A549 (cell line): Measurements from ENCODE around the gene CACNA1G. TPM values are rescaled to one million over a fixed set of nuclear protein-coding genes. Genes with fewer than 3 reads are reported as not detected.

ENCODE experiments used
- ATAC-seq, 2 experiments: fragments of 200-7000 bp in 1 of 2; fragments of >200 bp in 1 of 2; cut with Nextera tagmentation in 1 of 2; cut with Tn5 transposase in 1 of 2; 3 replicates each; pipeline versions ENCODE4 v1.8.0 to v1.9.1; 2018 to 2020; ENCODE audit warnings: mild to moderate bottlenecking in 1 of 2, moderate library complexity in 1 of 2
- CTCF ChIA-PET: fragments of 300-600 bp; sonication (Branson Sonifier 250); formaldehyde crosslinking; extraction: SDS; loops from one replicate; lab custom pipeline; 2021; ENCODE audit warnings: antibody characterized with exemption, inconsistent platforms; lab: Yijun Ruan, JAX
- POLR2A ChIA-PET: fragments of 350-600 bp; formaldehyde crosslinking; extraction: SDS; loops from one replicate; lab custom pipeline; 2021; ENCODE audit warnings: antibody characterized with exemption, inconsistent platforms; lab: Yijun Ruan, JAX
- DNase-seq, 2 experiments: peaks; one replicate each; pipeline versions ENCODE4 v3.0.0 to v3.0.0-alpha.2; 2011 to 2016; ENCODE audit warnings: low read depth in 1 of 2, low spot score in 1 of 2
- FAIRE-seq: peaks from 2 replicates; lab custom pipeline; 2011; peaks lifted over from hg19 to GRCh38; lab: Jason Lieb, UNC
- H3K27ac ChIP-seq, 2 experiments: fragments of >200 bp; sonication (Bioruptor Twin); formaldehyde crosslinking; 3 replicates each; pipeline ENCODE4 v1.5.1; 2016 to 2017
- H3K4me1 ChIP-seq: fragments of >200 bp; sonication (Bioruptor Twin); formaldehyde crosslinking; 3 replicates; pipeline ENCODE4 v1.6.1; 2016
- H3K4me2 ChIP-seq: fragments of >200 bp; sonication (Bioruptor Twin); formaldehyde crosslinking; 3 replicates; pipeline ENCODE4 v1.6.1; 2016
- H3K4me3 ChIP-seq: fragments of >200 bp; sonication (Bioruptor Twin); formaldehyde crosslinking; 3 replicates; pipeline ENCODE4 v1.5.1; 2016
- H3K9me3 ChIP-seq: fragments of >200 bp; sonication (Bioruptor Twin); formaldehyde crosslinking; 3 replicates; pipeline ENCODE4 v1.6.1; 2016
- BCL3 ChIP-seq: fragments of >200 bp; sonication (Bioruptor Twin); formaldehyde crosslinking; IDR thresholded peaks from 3 replicates; pipeline ENCODE4 v1.6.1; 2016
- BHLHE40 ChIP-seq: IDR thresholded peaks from 2 replicates; pipeline ENCODE4 v1.6.1; 2012; ENCODE audit warnings: low read depth, low read length, inconsistent platforms
- CBX2 ChIP-seq: fragments of 200-600 bp; sonication (generic); IDR thresholded peaks from 2 replicates; pipeline ENCODE4 v1.6.1; 2016; ENCODE audit warnings: low read depth, mild to moderate bottlenecking, borderline replicate concordance
- CBX8 ChIP-seq: fragments of 200-600 bp; sonication (generic); IDR thresholded peaks from 2 replicates; pipeline ENCODE4 v1.6.1; 2016
- CEBPB ChIP-seq, 2 experiments: fragments of >200 bp in 1 of 2; sonication (Bioruptor Twin) in 1 of 2; formaldehyde crosslinking in 1 of 2; IDR thresholded peaks; 2 replicates each; pipeline ENCODE4 v1.6.1; 2012 to 2016
- CHD2 ChIP-seq: fragments of 150-350 bp; IDR thresholded peaks from 2 replicates; pipeline ENCODE4 v1.6.1; 2014; ENCODE audit warnings: low read length; ENCODE audit not compliant: partially characterized antibody
- CHD4 ChIP-seq: fragments of 200-600 bp; sonication (generic); IDR thresholded peaks from 2 replicates; pipeline ENCODE4 v1.6.1; 2016; ENCODE audit warnings: antibody characterized with exemption, mild to moderate bottlenecking, borderline replicate concordance
- CTCF ChIP-seq: fragments of >200 bp; sonication (Bioruptor Twin); formaldehyde crosslinking; IDR thresholded peaks from 3 replicates; pipeline ENCODE4 v1.5.1; 2016
- EP300 ChIP-seq, 2 experiments: fragments of >200 bp; sonication (Bioruptor Twin); formaldehyde crosslinking; IDR thresholded peaks; 2 replicates in 1 of 2; 3 replicates in 1 of 2; pipeline ENCODE4 v1.6.1; 2016 to 2017
- FOSB ChIP-seq: fragments of 250-450 bp; sonication (Bioruptor Pico); IDR thresholded peaks from 2 replicates; pipeline ENCODE4 v1.5.0; 2020; ENCODE audit warnings: mild to moderate bottlenecking, moderate library complexity
- FOSL2 ChIP-seq, 2 experiments: fragments of 450-650 bp in 1 of 2; fragments of >200 bp in 1 of 2; sonication (Bioruptor Twin) in 1 of 2; formaldehyde crosslinking; IDR thresholded peaks; 2 replicates each; pipeline versions ENCODE4 v1.5.0 to v1.6.1; 2016 to 2020; ENCODE audit warnings: mild to moderate bottlenecking in 1 of 2, moderate library complexity in 1 of 2
- FOXS1 ChIP-seq: fragments of 250-450 bp; sonication (Bioruptor Pico); IDR thresholded peaks from 2 replicates; pipeline ENCODE4 v1.5.0; 2020; ENCODE audit warnings: mild to moderate bottlenecking, moderate library complexity
- HDAC2 ChIP-seq: fragments of 200-600 bp; sonication (generic); IDR thresholded peaks from 2 replicates; pipeline ENCODE4 v1.6.1; 2016
- HOXA7 ChIP-seq: fragments of 250-450 bp; sonication (Bioruptor Pico); IDR thresholded peaks from 2 replicates; pipeline ENCODE4 v1.5.0; 2020; ENCODE audit warnings: mild to moderate bottlenecking, moderate library complexity
- HOXB13 ChIP-seq: fragments of 250-450 bp; sonication (Bioruptor Pico); IDR thresholded peaks from 2 replicates; pipeline ENCODE4 v1.5.0; 2020; ENCODE audit warnings: low read depth, mild to moderate bottlenecking, moderate library complexity
- KDM1A ChIP-seq: fragments of 200-600 bp; sonication (generic); IDR thresholded peaks from 2 replicates; pipeline ENCODE4 v1.6.1; 2016; ENCODE audit warnings: low read depth, mild to moderate bottlenecking
- MAFK ChIP-seq: fragments of 450-650 bp; IDR thresholded peaks from 2 replicates; pipeline ENCODE4 v1.6.1; 2014; ENCODE audit not compliant: partially characterized antibody
- MAZ ChIP-seq: fragments of 150-350 bp; IDR thresholded peaks from 2 replicates; pipeline ENCODE4 v1.6.1; 2014; ENCODE audit warnings: antibody characterized with exemption, low read depth, low read length, borderline replicate concordance
- MYC ChIP-seq: IDR thresholded peaks from 2 replicates; pipeline ENCODE4 v1.6.1; 2012; ENCODE audit warnings: mild to moderate bottlenecking, inconsistent platforms, low read length, improper control_type of control experiment, borderline replicate concordance
- NFE2L2 ChIP-seq: fragments of 150-350 bp; conservative IDR thresholded peaks from 2 replicates; pipeline ENCODE4 v1.6.1; 2014; ENCODE audit warnings: low read length
- NR3C1 ChIP-seq: fragments of >200 bp; sonication (Bioruptor Twin); formaldehyde crosslinking; IDR thresholded peaks from 3 replicates; pipeline ENCODE4 v1.6.1; 2017
- PHF8 ChIP-seq: fragments of 200-600 bp; sonication (generic); IDR thresholded peaks from 2 replicates; pipeline ENCODE4 v1.6.1; 2016; ENCODE audit warnings: low read depth, mild to moderate bottlenecking, antibody characterized with exemption, moderate library complexity, borderline replicate concordance
- POLR2AphosphoS2 ChIP-seq: conservative IDR thresholded peaks from 2 replicates; pipeline ENCODE4 v1.6.1; 2012; ENCODE audit warnings: low read length, improper control_type of control experiment, inconsistent platforms
- RAD21 ChIP-seq, 2 experiments: fragments of >200 bp in 1 of 2; sonication (Bioruptor Twin) in 1 of 2; formaldehyde crosslinking in 1 of 2; IDR thresholded peaks in 1 of 2; conservative IDR thresholded peaks in 1 of 2; 2 replicates in 1 of 2; 3 replicates in 1 of 2; pipeline ENCODE4 v1.6.1; 2012 to 2018; ENCODE audit warnings: inconsistent platforms in 1 of 2
- RFX5 ChIP-seq: fragments of 450-650 bp; IDR thresholded peaks from 2 replicates; pipeline ENCODE4 v1.7.1; 2014; ENCODE audit warnings: antibody characterized with exemption, mild to moderate bottlenecking, moderate library complexity
- SREBF2 ChIP-seq: fragments of 450-650 bp; IDR thresholded peaks from 2 replicates; pipeline ENCODE4 v1.6.1; 2014; ENCODE audit warnings: mild to moderate bottlenecking, moderate library complexity
- TFCP2L1 ChIP-seq: fragments of 250-450 bp; sonication (Bioruptor Pico); IDR thresholded peaks from 2 replicates; pipeline ENCODE4 v1.5.0; 2021; ENCODE audit warnings: mild to moderate bottlenecking
- USF2 ChIP-seq: fragments of 450-650 bp; IDR thresholded peaks from 2 replicates; pipeline ENCODE4 v1.6.1; 2014; ENCODE audit warnings: antibody characterized with exemption
- ZC3H11A ChIP-seq: fragments of 450-650 bp; IDR thresholded peaks from 2 replicates; pipeline ENCODE4 v1.6.1; 2014; ENCODE audit warnings: antibody characterized with exemption, mild to moderate bottlenecking
- ZNF302 ChIP-seq: fragments of 250-450 bp; sonication (Bioruptor Pico); IDR thresholded peaks from 2 replicates; pipeline ENCODE4 v1.9.0; 2021; ENCODE audit warnings: inconsistent platforms, mild to moderate bottlenecking, moderate library complexity
- WGBS: methylation state at CpG from one replicate; pipeline ENCODE4 v1.1.6; 2017; ENCODE audit errors: missing lambda C conversion rate; 5-methylcytosine and 5-hydroxymethylcytosine counted together
- polyA plus RNA-seq, 4 experiments: library from polyadenylated mRNA; depleted of rRNA in 3 of 4; stranded (reverse); fragments of >200 nt; fragmentation: RNase III in 1 of 4; extraction: RNeasy Plus Mini Kit Qiagen cat#74134 plus additional on column Dnase treatment in 1 of 4; gene quantifications; 2 replicates in 3 of 4; 3 replicates in 1 of 4; pipeline ENCODE4 v1.2.3, GENCODE V29; 2011 to 2017
- TF ChIP-seq, protein P1 (sequence below): fragments of 150-350 bp; IDR thresholded peaks from 2 replicates; pipeline ENCODE4 v1.6.1; 2014; ENCODE audit warnings: low read depth, mild to moderate bottlenecking, low read length
- TF ChIP-seq, protein P2 (sequence below): fragments of 250-450 bp; sonication (Bioruptor Pico); IDR thresholded peaks from 2 replicates; pipeline ENCODE4 v1.5.0; 2020; ENCODE audit warnings: low read depth, mild to moderate bottlenecking, moderate library complexity

Gene CACNA1G
- polyA plus RNA-seq, 2 of the 4 experiments (the other 2 are of a cell fraction) = 4.0 to 8.9 TPM

- TF ChIP-seq ZNF302 (0 out of 2 replicates have a peak, but pooled peaks have one; percentile 63), CHD2 (peak; percentile 21)
Measured at GRCh38 chr17:50637829-50638605, 77.5 kb downstream of the CACNA1G start (continued).

GRCh38 chr17:50638606-50638965 is 78.1 kb downstream of the CACNA1G start:
- POLR2A ChIA-PET = interaction anchor here (0.7 to 8.0 kb wide), 24 partner anchors 8 to 306 kb away, joined by 3 to 237 read pairs (median 11); partner anchors contain the start of genes CACNA1G, LUC7L3 and TOB1
- peak; percentile 91 for FAIRE-seq
- ATAC-seq = peak; percentile 71 to 75
- Histone ChIP-seq H3K4me1 (peaks cover 79% of the 10 kb centered on the region), H3K4me2 (peak overlapping the region; percentile 92), H3K27ac (peak overlapping the region; percentile 99 to 100), H3K4me3 (peak overlapping the region; percentile 92), H3K9me3 (no peaks in the 10 kb centered on the region)
- 0% methylated on average over 2 of the region's 2 CpGs for WGBS
- peak; percentile 94 to 97 for DNase-seq
- CTCF ChIA-PET = interaction anchor here (0.9 to 48.0 kb wide), 10 partner anchors 11 to 311 kb away, joined by 3 to 2097 read pairs (median 4); partner anchors contain the start of genes ANKRD40 and RSAD1
- TF ChIP-seq MAFK = no peak
- TF ChIP-seq FOSL2 (IDR thresholded peaks at IDR 0.05) = no peak
- TF ChIP-seq FOSL2 (CRISPR knock-in tag; IDR thresholded peaks at IDR 0.05) = peak; percentile 91
- TF ChIP-seq RAD21 (conservative IDR thresholded peaks at IDR 0.05 in 1 of 2, IDR thresholded peaks at IDR 0.05 in 1 of 2) = no peak
- 0 out of 2 replicates have a peak, but pooled peaks have one; percentile 58 for TF ChIP-seq FOXS1 (CRISPR knock-in tag)
- no peak for TF ChIP-seq HDAC2
- peak; percentile 66 for TF ChIP-seq KDM1A
- peak; percentile 57; the same call in 1 of the 2 replicates for TF ChIP-seq FOSB
- no peak for TF ChIP-seq CHD4
- no peak for TF ChIP-seq BHLHE40
- no peak for TF ChIP-seq CTCF
- TF ChIP-seq CEBPB (IDR thresholded peaks at IDR 0.05) = peak; percentile 59 to 90; a peak in 3 of 4 replicates
- TF ChIP-seq EP300 (IDR thresholded peaks at IDR 0.05) = no peak; a peak in 2 of 5 replicates
- no peak for TF ChIP-seq NFE2L2
- no peak for TF ChIP-seq CHD2
- TF ChIP-seq CBX8 = no peak
- TF ChIP-seq MYC = 0 out of 2 replicates have a peak, but pooled peaks have one; percentile 28
- no peak for TF ChIP-seq USF2
- no peak for TF ChIP-seq NR3C1
- TF ChIP-seq HOXB13 (CRISPR knock-in tag) = no peak
- no peak for TF ChIP-seq BCL3
- TF ChIP-seq, protein P1, sequence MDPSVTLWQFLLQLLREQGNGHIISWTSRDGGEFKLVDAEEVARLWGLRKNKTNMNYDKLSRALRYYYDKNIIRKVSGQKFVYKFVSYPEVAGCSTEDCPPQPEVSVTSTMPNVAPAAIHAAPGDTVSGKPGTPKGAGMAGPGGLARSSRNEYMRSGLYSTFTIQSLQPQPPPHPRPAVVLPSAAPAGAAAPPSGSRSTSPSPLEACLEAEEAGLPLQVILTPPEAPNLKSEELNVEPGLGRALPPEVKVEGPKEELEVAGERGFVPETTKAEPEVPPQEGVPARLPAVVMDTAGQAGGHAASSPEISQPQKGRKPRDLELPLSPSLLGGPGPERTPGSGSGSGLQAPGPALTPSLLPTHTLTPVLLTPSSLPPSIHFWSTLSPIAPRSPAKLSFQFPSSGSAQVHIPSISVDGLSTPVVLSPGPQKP = no peak
- peak; percentile 95; the same call in 1 of the 2 replicates for TF ChIP-seq POLR2AphosphoS2
- TF ChIP-seq HOXA7 (CRISPR knock-in tag) = 0 out of 2 replicates have a peak, but pooled peaks have one; percentile 19
- TF ChIP-seq SREBF2 = no peak
- 0 out of 2 replicates have a peak, but pooled peaks have one; percentile 30 for TF ChIP-seq TFCP2L1 (CRISPR knock-in tag)
- no peak for TF ChIP-seq MAZ
- TF ChIP-seq CBX2 = no peak
- TF ChIP-seq, protein P2, sequence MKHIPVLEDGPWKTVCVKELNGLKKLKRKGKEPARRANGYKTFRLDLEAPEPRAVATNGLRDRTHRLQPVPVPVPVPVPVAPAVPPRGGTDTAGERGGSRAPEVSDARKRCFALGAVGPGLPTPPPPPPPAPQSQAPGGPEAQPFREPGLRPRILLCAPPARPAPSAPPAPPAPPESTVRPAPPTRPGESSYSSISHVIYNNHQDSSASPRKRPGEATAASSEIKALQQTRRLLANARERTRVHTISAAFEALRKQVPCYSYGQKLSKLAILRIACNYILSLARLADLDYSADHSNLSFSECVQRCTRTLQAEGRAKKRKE (CRISPR knock-in tag) = peak; percentile 64
- TF ChIP-seq PHF8 = no peak
- TF ChIP-seq ZC3H11A = no peak
- TF ChIP-seq RFX5 = no peak
